ENCODE measurements around the gene DEFB123. TPM values are rescaled to one million over a fixed set of nuclear protein-coding genes. Genes with fewer than 3 reads are reported as not detected.

Gene DEFB123
- polyA plus RNA-seq, 1 of the 3 experiments (the other 2 are of a cell fraction), result not detected

DNA sequence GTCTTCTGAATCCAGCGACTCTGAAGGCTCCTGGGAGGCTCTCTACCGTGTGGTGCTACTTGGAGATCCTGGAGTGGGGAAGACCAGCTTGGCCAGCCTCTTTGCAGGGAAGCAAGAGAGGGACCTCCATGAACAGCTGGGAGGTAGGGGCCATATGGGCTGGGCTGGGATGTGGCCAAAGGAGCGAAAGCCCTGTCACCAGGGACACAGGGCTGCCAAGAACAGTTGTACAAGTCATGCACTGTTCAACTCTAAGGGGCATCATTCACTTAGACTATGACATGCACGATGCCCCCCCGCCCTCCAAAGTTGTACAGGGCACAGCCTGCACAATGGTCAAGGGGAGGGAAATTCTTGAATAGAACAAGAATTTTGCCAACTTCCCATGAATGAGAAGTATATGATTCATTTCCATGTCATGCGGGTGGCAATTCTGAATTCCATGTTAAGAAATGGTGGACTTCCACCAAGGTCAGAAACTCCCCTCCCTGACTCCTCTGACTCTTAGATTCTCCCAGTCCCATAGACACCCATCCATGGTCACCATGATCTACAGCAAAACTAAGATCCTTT lies 36.3 kb downstream of the DEFB123 start (continued):
- TF ChIP-seq, protein P1, sequence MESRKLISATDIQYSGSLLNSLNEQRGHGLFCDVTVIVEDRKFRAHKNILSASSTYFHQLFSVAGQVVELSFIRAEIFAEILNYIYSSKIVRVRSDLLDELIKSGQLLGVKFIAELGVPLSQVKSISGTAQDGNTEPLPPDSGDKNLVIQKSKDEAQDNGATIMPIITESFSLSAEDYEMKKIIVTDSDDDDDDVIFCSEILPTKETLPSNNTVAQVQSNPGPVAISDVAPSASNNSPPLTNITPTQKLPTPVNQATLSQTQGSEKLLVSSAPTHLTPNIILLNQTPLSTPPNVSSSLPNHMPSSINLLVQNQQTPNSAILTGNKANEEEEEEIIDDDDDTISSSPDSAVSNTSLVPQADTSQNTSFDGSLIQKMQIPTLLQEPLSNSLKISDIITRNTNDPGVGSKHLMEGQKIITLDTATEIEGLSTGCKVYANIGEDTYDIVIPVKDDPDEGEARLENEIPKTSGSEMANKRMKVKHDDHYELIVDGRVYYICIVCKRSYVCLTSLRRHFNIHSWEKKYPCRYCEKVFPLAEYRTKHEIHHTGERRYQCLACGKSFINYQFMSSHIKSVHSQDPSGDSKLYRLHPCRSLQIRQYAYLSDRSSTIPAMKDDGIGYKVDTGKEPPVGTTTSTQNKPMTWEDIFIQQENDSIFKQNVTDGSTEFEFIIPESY (IDR thresholded peaks at IDR 0.05; ENCODE audit: borderline replicate concordance, low read depth), result no peak
- TF ChIP-seq SMC3 (IDR thresholded peaks at IDR 0.05; ENCODE audit: low read depth, low read length) (no peak), TAF1 (IDR thresholded peaks at IDR 0.05; ENCODE audit: borderline replicate concordance, low read depth, low read length) (no peak)

DNA sequence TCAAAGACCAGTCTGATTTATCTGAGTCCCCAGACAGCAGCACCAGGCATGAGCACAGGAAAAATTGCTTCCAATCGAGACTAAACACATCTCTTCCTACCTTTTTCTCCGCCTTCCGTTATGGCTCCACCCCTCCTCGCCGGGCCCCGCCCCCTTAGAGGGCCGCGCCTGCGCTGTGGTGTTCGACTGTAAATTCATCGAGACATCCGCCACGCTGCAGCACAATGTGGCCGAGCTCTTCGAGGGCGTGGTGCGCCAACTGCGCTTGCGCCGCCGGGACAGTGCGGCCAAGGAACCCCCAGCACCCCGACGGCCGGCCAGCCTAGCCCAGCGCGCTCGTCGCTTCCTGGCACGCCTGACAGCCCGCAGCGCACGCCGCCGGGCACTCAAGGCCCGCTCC lies 43.6 kb downstream of the DEFB123 start:
- Histone ChIP-seq H3F3A (replicated peaks; ENCODE audit: insufficient read depth) (peaks cover 10% of the 10 kb centered on the region), H3K4me1 (ENCODE audit: control insufficient read depth in 1 of 2, insufficient read depth in 2 of 2, low read depth in 1 of 2, low read length in 1 of 2) (peaks cover 0 to 5% of the 10 kb centered on the region in 2 experiments; a peak in 2 of 4 replicates), H3K36me3 (replicated peaks in 1 of 2; ENCODE audit: control insufficient read depth in 1 of 2, insufficient read depth in 2 of 2, low read length in 1 of 2) (no peaks in the 10 kb centered on the region), H3K9me3 (no peaks in the 10 kb centered on the region), H3K4me3 (ENCODE audit: low read depth in 2 of 2, low read length in 1 of 2) (no peak overlapping the region), H4K20me1 (ENCODE audit: insufficient read depth) (no peaks in the 10 kb centered on the region), H3K27me3 (ENCODE audit: insufficient read depth) (no peaks in the 10 kb centered on the region), H3K79me2 (ENCODE audit: insufficient read depth) (no peaks in the 10 kb centered on the region), H3K4me2 (no peak overlapping the region), H2AFZ (ENCODE audit: low read depth) (no peak overlapping the region), H3K9me2 (no peaks in the 10 kb centered on the region), H3K27ac (ENCODE audit: low read depth in 2 of 2, low read length in 1 of 2) (no peak overlapping the region; a peak in 1 of 4 replicates), H3K9ac (no peak overlapping the region)
- POLR2A ChIA-PET, result no interaction called here
- CTCF ChIA-PET, result interaction anchor here (4.1 kb wide), 1 partner anchor 19 kb away, joined by 31 read pairs; no protein-coding TSS in a partner anchor
- TF ChIP-seq YY1 (IDR thresholded peaks at IDR 0.05; ENCODE audit: low read depth) (no peak), SMC3 (IDR thresholded peaks at IDR 0.05; ENCODE audit: low read depth, low read length) (no peak), POLR2AphosphoS5 (IDR thresholded peaks at IDR 0.05; ENCODE audit: low read depth, low read length) (no peak), TEAD4 (IDR thresholded peaks at IDR 0.05; ENCODE audit: borderline replicate concordance, insufficient read depth) (no peak), FOXM1 (IDR thresholded peaks at IDR 0.05; ENCODE audit: low read depth) (no peak), CHD2 (IDR thresholded peaks at IDR 0.05; ENCODE audit: low read length, partially characterized antibody) (no peak), RAD21 (IDR thresholded peaks at IDR 0.05; ENCODE audit: low read length) (no peak), ELF1 (IDR thresholded peaks at IDR 0.05) (no peak), EZH2phosphoT487 (IDR thresholded peaks at IDR 0.05; ENCODE audit: borderline replicate concordance, low read depth) (no peak), SIN3A (IDR thresholded peaks at IDR 0.05; ENCODE audit: borderline replicate concordance, low read depth, low read length) (no peak), MEF2A (IDR thresholded peaks at IDR 0.05; ENCODE audit: borderline replicate concordance, low read depth) (no peak), TCF12 (IDR thresholded peaks at IDR 0.05) (no peak), TAF1 (IDR thresholded peaks at IDR 0.05; ENCODE audit: borderline replicate concordance, low read depth, low read length) (no peak)
- TF ChIP-seq, protein P2, sequence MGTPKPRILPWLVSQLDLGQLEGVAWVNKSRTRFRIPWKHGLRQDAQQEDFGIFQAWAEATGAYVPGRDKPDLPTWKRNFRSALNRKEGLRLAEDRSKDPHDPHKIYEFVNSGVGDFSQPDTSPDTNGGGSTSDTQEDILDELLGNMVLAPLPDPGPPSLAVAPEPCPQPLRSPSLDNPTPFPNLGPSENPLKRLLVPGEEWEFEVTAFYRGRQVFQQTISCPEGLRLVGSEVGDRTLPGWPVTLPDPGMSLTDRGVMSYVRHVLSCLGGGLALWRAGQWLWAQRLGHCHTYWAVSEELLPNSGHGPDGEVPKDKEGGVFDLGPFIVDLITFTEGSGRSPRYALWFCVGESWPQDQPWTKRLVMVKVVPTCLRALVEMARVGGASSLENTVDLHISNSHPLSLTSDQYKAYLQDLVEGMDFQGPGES (IDR thresholded peaks at IDR 0.05; ENCODE audit: low read depth, low read length), result no peak
- TF ChIP-seq, protein P1 (IDR thresholded peaks at IDR 0.05; ENCODE audit: borderline replicate concordance, low read depth), result no peak
- TF ChIP-seq, protein P3, sequence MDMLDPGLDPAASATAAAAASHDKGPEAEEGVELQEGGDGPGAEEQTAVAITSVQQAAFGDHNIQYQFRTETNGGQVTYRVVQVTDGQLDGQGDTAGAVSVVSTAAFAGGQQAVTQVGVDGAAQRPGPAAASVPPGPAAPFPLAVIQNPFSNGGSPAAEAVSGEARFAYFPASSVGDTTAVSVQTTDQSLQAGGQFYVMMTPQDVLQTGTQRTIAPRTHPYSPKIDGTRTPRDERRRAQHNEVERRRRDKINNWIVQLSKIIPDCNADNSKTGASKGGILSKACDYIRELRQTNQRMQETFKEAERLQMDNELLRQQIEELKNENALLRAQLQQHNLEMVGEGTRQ (IDR thresholded peaks at IDR 0.05; ENCODE audit: borderline replicate concordance, low read depth, low read length), result no peak
- TF ChIP-seq, protein P4, sequence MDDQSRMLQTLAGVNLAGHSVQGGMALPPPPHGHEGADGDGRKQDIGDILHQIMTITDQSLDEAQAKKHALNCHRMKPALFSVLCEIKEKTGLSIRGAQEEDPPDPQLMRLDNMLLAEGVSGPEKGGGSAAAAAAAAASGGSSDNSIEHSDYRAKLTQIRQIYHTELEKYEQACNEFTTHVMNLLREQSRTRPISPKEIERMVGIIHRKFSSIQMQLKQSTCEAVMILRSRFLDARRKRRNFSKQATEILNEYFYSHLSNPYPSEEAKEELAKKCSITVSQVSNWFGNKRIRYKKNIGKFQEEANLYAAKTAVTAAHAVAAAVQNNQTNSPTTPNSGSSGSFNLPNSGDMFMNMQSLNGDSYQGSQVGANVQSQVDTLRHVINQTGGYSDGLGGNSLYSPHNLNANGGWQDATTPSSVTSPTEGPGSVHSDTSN (IDR thresholded peaks at IDR 0.05), result no peak
- TF ChIP-seq, protein P5, sequence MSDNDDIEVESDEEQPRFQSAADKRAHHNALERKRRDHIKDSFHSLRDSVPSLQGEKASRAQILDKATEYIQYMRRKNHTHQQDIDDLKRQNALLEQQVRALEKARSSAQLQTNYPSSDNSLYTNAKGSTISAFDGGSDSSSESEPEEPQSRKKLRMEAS (IDR thresholded peaks at IDR 0.05; ENCODE audit: low read depth), result no peak
- peak; percentile 43 for DNase-seq
- 72% methylated on average over 20 of the region's 36 CpGs for WGBS (ENCODE audit: low lambda C conversion rate)

Data from SK-N-SH (cell line).